K562 (cell line): ENCODE results near the gene AKT1S1.

Experiments used
- BCLAF1 ChIP-seq, 2 experiments: fragments of 450-650 bp in 1 of 2; IDR thresholded peaks; 2 replicates each; pipeline ENCODE4 v1.6.1; 2011 to 2017; ENCODE audit warnings: low read depth in 2 of 2, antibody characterized with exemption in 1 of 2, borderline replicate concordance in 1 of 2, low read length in 1 of 2, mild to moderate bottlenecking in 1 of 2, mixed read lengths in 1 of 2; ENCODE audit not compliant: control insufficient read depth in 1 of 2
- DPF2 ChIP-seq: fragments of 450-650 bp; IDR thresholded peaks from 2 replicates; pipeline ENCODE4 v1.6.1; 2016
- EP300 ChIP-seq: IDR thresholded peaks from 2 replicates; pipeline ENCODE4 v1.6.1; 2012; ENCODE audit warnings: low read length, improper control_type of control experiment
- ESRRA ChIP-seq: fragments of 450-650 bp; IDR thresholded peaks from 2 replicates; pipeline ENCODE4 v1.6.1; 2014; ENCODE audit warnings: low read depth, mild to moderate bottlenecking, moderate library complexity, borderline replicate concordance
- MCM7 ChIP-seq, 2 experiments: fragments of 450-650 bp; IDR thresholded peaks; 2 replicates each; pipeline ENCODE4 v1.6.1; 2016 to 2018
- MXD1 ChIP-seq: fragments of 250-450 bp; sonication (Bioruptor Pico); IDR thresholded peaks from 2 replicates; pipeline ENCODE4 v1.8.0; 2021; ENCODE audit warnings: borderline replicate concordance, mild to moderate bottlenecking, moderate library complexity; ENCODE audit not compliant: poor library complexity, severe bottlenecking
- NFIX ChIP-seq: fragments of 250-450 bp; sonication (Bioruptor Pico); IDR thresholded peaks from 2 replicates; pipeline ENCODE4 v1.4.0; 2020; ENCODE audit warnings: low read depth, mild to moderate bottlenecking, moderate library complexity
- SMAD3 ChIP-seq: fragments of 450-650 bp; formaldehyde crosslinking; conservative IDR thresholded peaks from 2 replicates; pipeline ENCODE4 v1.4.0; 2020; ENCODE audit warnings: mild to moderate bottlenecking
- TAF1 ChIP-seq: IDR thresholded peaks from 2 replicates; pipeline ENCODE4 v1.6.1; 2011; ENCODE audit warnings: mild to moderate bottlenecking, low read length, moderate library complexity; ENCODE audit not compliant: insufficient read depth, control insufficient read depth, severe bottlenecking; ENCODE audit errors: extremely low read depth
- ZNF143 ChIP-seq: sonication (generic); formaldehyde crosslinking; IDR thresholded peaks from 2 replicates; pipeline ENCODE4 v1.9.0; 2022; ENCODE audit warnings: mild to moderate bottlenecking, missing genetic modification reagents
- TF ChIP-seq, protein P1 (sequence below), 3 experiments: IDR thresholded peaks in 2 of 3; conservative IDR thresholded peaks in 1 of 3; 2 replicates each; pipeline ENCODE4 v1.5.1; 2011 to 2012; ENCODE audit warnings: low read length in 3 of 3, mild to moderate bottlenecking in 3 of 3, control low read depth in 2 of 3, improper control_type of control experiment in 1 of 3, inconsistent platforms in 1 of 3, low read depth in 1 of 3, mixed read lengths in 1 of 3, moderate library complexity in 1 of 3; ENCODE audit not compliant: insufficient read depth in 2 of 3

DNA sequence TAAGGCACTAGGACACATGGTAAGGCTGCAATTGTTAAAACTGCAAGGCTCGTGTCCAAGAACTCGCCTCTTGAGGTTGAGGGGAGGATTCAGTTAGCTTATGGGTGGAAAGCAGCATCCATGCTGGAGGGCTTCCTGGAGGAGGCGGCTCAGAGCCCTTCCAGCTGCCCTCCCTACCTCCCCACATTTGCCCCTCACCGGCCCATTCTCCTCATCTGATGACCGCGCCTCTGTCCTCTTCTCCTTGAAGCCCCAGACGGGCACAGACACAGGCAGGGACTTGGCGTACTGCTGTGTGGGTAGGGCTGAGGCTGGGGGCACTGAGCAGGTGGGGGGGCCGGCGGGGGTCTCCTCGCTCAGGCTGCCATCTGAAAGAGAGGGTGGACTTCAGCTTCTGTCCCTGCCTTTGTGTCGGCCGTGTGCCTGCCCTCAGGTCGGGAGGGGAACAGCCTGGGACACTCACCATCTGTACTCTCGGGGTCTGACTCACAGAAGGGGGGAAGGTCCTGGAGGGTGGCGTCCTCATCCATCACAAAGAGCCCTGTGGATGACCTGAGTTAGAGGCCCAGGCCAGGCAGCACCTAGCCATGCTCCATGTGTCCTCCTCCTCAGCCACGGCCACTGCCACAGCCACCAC, 5.7 kb downstream of the AKT1S1 start:
- TF ChIP-seq ZNF143 (CRISPR knock-in tag), result no peak
- no peak for TF ChIP-seq MXD1 (CRISPR knock-in tag)
- TF ChIP-seq TAF1, result no peak
- no peak for TF ChIP-seq EP300
- TF ChIP-seq NFIX (CRISPR knock-in tag), result no peak
- TF ChIP-seq SMAD3 (CRISPR knock-in tag), result no peak
- no peak for TF ChIP-seq DPF2
- no peak for TF ChIP-seq BCLAF1 (IDR thresholded peaks at IDR 0.05; ENCODE audit: borderline replicate concordance in 1 of 2, control insufficient read depth in 1 of 2, low read depth in 2 of 2, low read length in 1 of 2)
- TF ChIP-seq, protein P1, sequence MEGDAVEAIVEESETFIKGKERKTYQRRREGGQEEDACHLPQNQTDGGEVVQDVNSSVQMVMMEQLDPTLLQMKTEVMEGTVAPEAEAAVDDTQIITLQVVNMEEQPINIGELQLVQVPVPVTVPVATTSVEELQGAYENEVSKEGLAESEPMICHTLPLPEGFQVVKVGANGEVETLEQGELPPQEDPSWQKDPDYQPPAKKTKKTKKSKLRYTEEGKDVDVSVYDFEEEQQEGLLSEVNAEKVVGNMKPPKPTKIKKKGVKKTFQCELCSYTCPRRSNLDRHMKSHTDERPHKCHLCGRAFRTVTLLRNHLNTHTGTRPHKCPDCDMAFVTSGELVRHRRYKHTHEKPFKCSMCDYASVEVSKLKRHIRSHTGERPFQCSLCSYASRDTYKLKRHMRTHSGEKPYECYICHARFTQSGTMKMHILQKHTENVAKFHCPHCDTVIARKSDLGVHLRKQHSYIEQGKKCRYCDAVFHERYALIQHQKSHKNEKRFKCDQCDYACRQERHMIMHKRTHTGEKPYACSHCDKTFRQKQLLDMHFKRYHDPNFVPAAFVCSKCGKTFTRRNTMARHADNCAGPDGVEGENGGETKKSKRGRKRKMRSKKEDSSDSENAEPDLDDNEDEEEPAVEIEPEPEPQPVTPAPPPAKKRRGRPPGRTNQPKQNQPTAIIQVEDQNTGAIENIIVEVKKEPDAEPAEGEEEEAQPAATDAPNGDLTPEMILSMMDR (IDR thresholded peaks at IDR 0.05 in 2 of 3, conservative IDR thresholded peaks at IDR 0.05 in 1 of 3; ENCODE audit: insufficient read depth in 2 of 3, low read depth in 1 of 3, low read length in 3 of 3), result no peak
- no peak for TF ChIP-seq ESRRA
- no peak for TF ChIP-seq MCM7 (IDR thresholded peaks at IDR 0.05)
